HG03175 (cell line): Measurements from ENCODE around the gene SMPD4.
A peak's percentile ranks its signal among the peaks of the same experiment; 100 is the strongest.
"Not testable (repeated sequence)": the region's sequence is repeated elsewhere in the genome, so short reads cannot be mapped to it uniquely, and the experiment has no call there.

Experiments used
- ATAC-seq: cut with Tn5 transposase; IDR thresholded peaks from one replicate; pipeline ENCODE4 v1.9.1; 2021; ENCODE audit warnings: mild to moderate bottlenecking, moderate library complexity; ENCODE audit not compliant: unreplicated experiment

Gene SMPD4

GRCh38 chr2:130187268-130187667 lies 5.9 kb upstream of the SMPD4 start:
- no peak for ATAC-seq

- ATAC-seq = no peak
These were observed 5.0 kb upstream of the SMPD4 start for GRCh38 chr2:130186391-130186790.

GRCh38 chr2:130185896-130186295 lies 4.5 kb upstream of the SMPD4 start:
- no peak for ATAC-seq

- no peak for ATAC-seq
These were observed 4.0 kb upstream of the SMPD4 start for GRCh38 chr2:130185436-130185835.

GRCh38 chr2:130183512-130184373 lies 2.3 kb upstream of the SMPD4 start:
- ATAC-seq = no peak

- ATAC-seq = peak; percentile 19
These were observed 1.6 kb upstream of the SMPD4 start for GRCh38 chr2:130182826-130183511.

GRCh38 chr2:130181880-130182682 lies 679 bp upstream of the SMPD4 start, which contains the start of gene MZT2B:
Gene MZT2B (plus strand): TSS chr2:130182262. CDS start chr2:130182283, 21 bp downstream.
- peak; percentile 85 for ATAC-seq

GRCh38 chr2:130180404-130181324 lies 738 bp downstream of the SMPD4 start:
- not testable (repeated sequence) for ATAC-seq

- ATAC-seq = not testable (repeated sequence)
These were observed 6.5 kb downstream of the SMPD4 start for GRCh38 chr2:130174866-130175265.

- no peak for ATAC-seq
These were observed 11.5 kb downstream of the SMPD4 start for GRCh38 chr2:130169896-130170295.

GRCh38 chr2:130169163-130169562 lies 12.2 kb downstream of the SMPD4 start:
- ATAC-seq = not testable (repeated sequence)

GRCh38 chr2:130166611-130167010 lies 14.8 kb downstream of the SMPD4 start:
- ATAC-seq = not testable (repeated sequence)

GRCh38 chr2:130165293-130166016 lies 15.9 kb downstream of the SMPD4 start:
- no peak for ATAC-seq

- no peak for ATAC-seq
These were observed 18.4 kb downstream of the SMPD4 start for GRCh38 chr2:130162968-130163367.

- not testable (repeated sequence) for ATAC-seq
These were observed 18.9 kb downstream of the SMPD4 start for GRCh38 chr2:130162486-130162885.

GRCh38 chr2:130160838-130161705 lies 20.3 kb downstream of the SMPD4 start:
- ATAC-seq = not testable (repeated sequence)

- ATAC-seq = no peak
These were observed 21.3 kb downstream of the SMPD4 start for GRCh38 chr2:130160131-130160530.

- ATAC-seq = not testable (repeated sequence)
These were observed 22.0 kb downstream of the SMPD4 start for GRCh38 chr2:130159376-130159775.
